ENCODE data around the gene MYO1D.

- TF ChIP-seq CTCF (CRISPR knock-in tag; IDR thresholded peaks at IDR 0.05) (no peak), KDM5B (CRISPR knock-in tag; IDR thresholded peaks at IDR 0.05; ENCODE audit: borderline replicate concordance) (no peak), ELK4 (CRISPR knock-in tag; IDR thresholded peaks at IDR 0.05; ENCODE audit: borderline replicate concordance) (no peak), ZNF235 (CRISPR knock-in tag; IDR thresholded peaks at IDR 0.05; ENCODE audit: borderline replicate concordance) (no peak)
These were observed 7.4 kb downstream of the MYO1D start for GRCh38 chr17:32869345-32870026.

Data from HepG2 (cell line).